GM12892 (cell line): Measurements from ENCODE around the gene PROP1.

ENCODE experiments used
- POLR2A ChIP-seq: IDR thresholded peaks from 2 replicates; pipeline ENCODE4 v1.6.1; 2011; ENCODE audit warnings: low read depth, low read length, control low read depth
- POLR2AphosphoS5 ChIP-seq: IDR thresholded peaks from 2 replicates; pipeline ENCODE4 v1.6.1; 2011; ENCODE audit warnings: low read depth, low read length, control low read depth
- TAF1 ChIP-seq: IDR thresholded peaks from 2 replicates; pipeline ENCODE4 v1.6.1; 2011; ENCODE audit warnings: low read depth, mild to moderate bottlenecking, control low read depth, low read length, borderline replicate concordance

DNA sequence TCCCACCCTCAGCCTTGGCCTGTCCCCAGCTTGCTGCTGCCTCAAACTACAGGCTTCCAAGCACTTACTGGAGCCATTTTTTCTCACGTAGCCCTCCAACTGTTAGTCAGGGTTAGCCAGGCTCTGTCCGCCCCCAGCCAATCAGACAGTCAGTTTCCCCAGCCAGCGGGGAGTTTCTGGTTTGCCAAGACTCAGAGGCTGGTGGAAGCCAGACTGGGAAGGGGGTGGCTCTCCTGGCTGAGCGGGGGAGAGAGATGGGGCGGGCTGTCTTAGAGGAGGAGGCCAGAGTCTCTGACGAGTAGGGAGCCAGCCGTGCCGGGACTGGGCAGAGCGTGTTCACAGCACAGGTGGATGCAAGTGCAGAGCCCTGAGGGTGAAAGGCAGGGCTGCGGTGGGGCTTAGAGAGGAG is 15.3 kb downstream of the PROP1 start:
- TF ChIP-seq POLR2A (no peak), POLR2AphosphoS5 (no peak), TAF1 (no peak)
